Measurements from ENCODE around the gene AKNA. TPM values are rescaled to one million over a fixed set of nuclear protein-coding genes. Genes with fewer than 3 reads are reported as not detected.
A peak's percentile ranks its signal among the peaks of the same experiment; 100 is the strongest.

AKNA gene
- total RNA-seq, 2 donors from 2014 or later: 7.3 to 11.9 TPM

DNA sequence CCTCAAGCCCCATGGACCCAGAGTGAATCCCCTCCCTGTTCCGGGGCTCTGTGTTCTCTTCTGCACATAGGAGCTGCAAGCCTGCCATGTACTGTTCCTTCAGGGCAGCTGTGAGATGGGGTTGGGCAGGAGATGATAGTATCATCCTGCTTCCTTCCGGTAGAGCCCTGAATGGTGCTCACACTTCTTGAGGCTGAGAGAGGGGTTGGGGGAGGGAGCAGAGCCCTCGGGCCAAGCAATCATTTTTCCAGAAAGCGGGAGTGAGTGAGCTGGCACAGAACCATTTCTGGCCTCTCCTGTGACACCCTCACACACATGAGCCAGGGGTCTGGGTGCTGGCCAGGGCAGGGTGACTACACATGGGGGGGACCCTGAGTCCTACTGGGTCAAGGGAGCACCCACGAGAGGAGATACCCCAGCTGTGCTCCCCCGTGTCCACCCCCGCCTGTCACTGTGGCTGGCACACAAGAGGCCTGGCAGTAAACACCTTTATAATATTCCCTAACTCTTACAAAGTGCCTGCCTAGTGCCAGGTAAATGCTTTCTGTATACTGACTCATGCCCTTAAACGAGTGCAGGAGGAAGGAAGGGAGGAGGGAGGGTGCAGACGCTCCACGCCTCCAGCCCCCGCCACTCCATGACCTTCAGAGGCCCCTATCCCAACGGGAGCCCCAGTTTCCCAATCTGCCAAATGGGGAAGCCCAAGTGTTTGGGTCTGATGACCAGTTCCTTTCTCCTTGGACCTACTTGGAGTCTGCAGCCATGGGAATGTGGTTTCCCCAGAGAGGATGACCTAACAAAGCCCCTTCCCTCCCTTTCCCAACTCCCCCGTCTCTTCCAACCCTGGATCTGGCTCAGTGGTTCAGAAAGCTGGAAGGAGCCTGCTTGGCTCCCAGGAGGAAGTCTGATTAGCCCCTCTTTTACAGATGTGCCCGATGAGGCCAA lies 15.5 kb downstream of the AKNA start:
- Histone ChIP-seq H3K4me1 (no peaks in the 10 kb centered on the region), H3K27ac (peak overlapping the region in 1 of 4 donors; percentile 67), H3K36me3 (replicated peaks in 1 of 2; ENCODE audit: insufficient read depth in 1 of 2, low read depth in 2 of 2) (peaks cover 0 to 6% of the 10 kb centered on the region in 2 donors), H3K27me3 (no peaks in the 10 kb centered on the region), H3K9me3 (no peaks in the 10 kb centered on the region), H3K4me3 (no peak overlapping the region)
- DNase-seq: peak in 1 of 4 donors; percentile 52
- WGBS, 2 donors: 58 to 64% methylated on average over 9 to 14 of the region's 14 CpGs
- no peak for TF ChIP-seq POLR2A (IDR thresholded peaks at IDR 0.05)
- TF ChIP-seq, protein P1, sequence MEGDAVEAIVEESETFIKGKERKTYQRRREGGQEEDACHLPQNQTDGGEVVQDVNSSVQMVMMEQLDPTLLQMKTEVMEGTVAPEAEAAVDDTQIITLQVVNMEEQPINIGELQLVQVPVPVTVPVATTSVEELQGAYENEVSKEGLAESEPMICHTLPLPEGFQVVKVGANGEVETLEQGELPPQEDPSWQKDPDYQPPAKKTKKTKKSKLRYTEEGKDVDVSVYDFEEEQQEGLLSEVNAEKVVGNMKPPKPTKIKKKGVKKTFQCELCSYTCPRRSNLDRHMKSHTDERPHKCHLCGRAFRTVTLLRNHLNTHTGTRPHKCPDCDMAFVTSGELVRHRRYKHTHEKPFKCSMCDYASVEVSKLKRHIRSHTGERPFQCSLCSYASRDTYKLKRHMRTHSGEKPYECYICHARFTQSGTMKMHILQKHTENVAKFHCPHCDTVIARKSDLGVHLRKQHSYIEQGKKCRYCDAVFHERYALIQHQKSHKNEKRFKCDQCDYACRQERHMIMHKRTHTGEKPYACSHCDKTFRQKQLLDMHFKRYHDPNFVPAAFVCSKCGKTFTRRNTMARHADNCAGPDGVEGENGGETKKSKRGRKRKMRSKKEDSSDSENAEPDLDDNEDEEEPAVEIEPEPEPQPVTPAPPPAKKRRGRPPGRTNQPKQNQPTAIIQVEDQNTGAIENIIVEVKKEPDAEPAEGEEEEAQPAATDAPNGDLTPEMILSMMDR (IDR thresholded peaks at IDR 0.05): no peak
- peak; percentile 28 for ATAC-seq
- intact Hi-C loops (cut with DNase I): no loop called here

GRCh38 chr9:114371343-114371944 lies 16.3 kb downstream of the AKNA start:
- H3K4me1 ChIP-seq: no peaks in the 10 kb centered on the region
- no peak overlapping the region for H3K4me3 ChIP-seq
- intact Hi-C loops (cut with DNase I): no loop called here
- H3K9me3 ChIP-seq: no peaks in the 10 kb centered on the region
- no peaks in the 10 kb centered on the region for H3K27me3 ChIP-seq
- WGBS, 2 donors: 56 to 80% methylated on average over 6 to 7 of the region's 7 CpGs
- DNase-seq (no peak), ATAC-seq (no peak)
- TF ChIP-seq, protein P1 (IDR thresholded peaks at IDR 0.05): no peak
- TF ChIP-seq POLR2A (IDR thresholded peaks at IDR 0.05): no peak
- H3K27ac ChIP-seq: no peak overlapping the region
- H3K36me3 ChIP-seq (replicated peaks in 1 of 2; ENCODE audit: insufficient read depth in 1 of 2, low read depth in 2 of 2): peaks cover 0 to 4% of the 10 kb centered on the region in 2 donors

DNA sequence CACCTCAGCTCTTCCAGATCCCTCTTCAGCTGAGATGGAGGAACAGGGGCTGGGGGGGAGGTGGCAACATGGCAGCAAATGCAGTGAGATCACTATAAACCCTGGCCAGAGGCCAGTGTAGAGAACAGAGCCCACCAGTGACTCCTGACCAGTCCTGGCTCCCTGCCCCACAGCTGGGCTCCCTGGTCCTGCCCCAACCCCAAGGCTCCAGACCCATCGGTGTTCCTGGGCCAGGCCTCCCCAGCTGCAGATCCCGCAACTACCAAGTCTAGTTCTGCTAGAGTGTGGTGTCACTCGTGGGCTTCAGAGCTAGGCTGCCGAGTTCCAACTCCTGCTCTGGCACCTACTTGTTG lies 16.8 kb downstream of the AKNA start:
- Histone ChIP-seq H3K4me1 (no peaks in the 10 kb centered on the region), H3K27ac (no peak overlapping the region), H3K9me3 (no peaks in the 10 kb centered on the region), H3K27me3 (no peaks in the 10 kb centered on the region), H3K36me3 (replicated peaks in 1 of 2; ENCODE audit: insufficient read depth in 1 of 2, low read depth in 2 of 2) (peaks cover 0 to 4% of the 10 kb centered on the region in 2 donors), H3K4me3 (no peak overlapping the region)
- no peak for ATAC-seq
- TF ChIP-seq POLR2A (IDR thresholded peaks at IDR 0.05): no peak
- TF ChIP-seq, protein P1 (IDR thresholded peaks at IDR 0.05): no peak
- intact Hi-C loops (cut with DNase I): no loop called here
- WGBS, 2 donors: 67 to 74% methylated on average over 3 to 4 of the region's 4 CpGs
- DNase-seq: no peak

DNA sequence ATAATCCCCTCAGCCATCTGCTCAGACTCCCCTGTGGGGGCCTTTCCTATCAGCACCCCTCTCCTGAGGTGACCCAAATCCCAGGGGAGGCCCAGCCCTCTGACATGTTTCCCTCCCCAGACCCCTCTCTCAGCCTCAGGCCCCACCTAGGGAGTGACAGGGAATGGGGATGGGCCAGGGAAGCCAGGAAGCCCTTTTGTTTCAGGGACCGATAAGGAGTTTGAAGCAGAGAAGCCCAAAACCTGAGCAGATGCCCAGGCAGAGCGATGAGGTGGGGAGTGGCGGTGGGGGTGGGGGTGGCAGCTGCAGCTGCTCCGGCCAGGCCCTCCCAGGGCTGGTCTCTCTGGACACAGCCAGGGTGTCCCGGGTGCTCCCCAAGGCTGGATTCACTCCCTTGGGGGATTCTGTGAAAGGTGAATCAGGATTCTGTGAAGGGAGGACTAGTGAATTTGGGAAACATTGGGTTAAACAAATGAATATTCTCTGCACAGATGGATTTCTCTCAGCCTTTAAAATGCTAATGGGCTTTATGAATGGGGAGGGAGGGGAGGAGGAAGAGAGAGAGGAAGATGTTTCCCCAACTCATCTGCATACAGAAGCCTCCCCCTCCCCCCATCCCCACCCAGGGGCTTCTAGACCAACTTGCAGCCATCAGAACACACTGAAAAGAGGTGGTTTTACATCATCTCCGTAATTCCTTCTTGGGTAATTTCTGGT lies 17.4 kb downstream of the AKNA start:
- no peak for DNase-seq
- H3K27me3 ChIP-seq: no peaks in the 10 kb centered on the region
- no peak overlapping the region for H3K4me3 ChIP-seq
- WGBS, 2 donors: 71 to 81% methylated on average over 6 of the region's 6 CpGs
- ATAC-seq: no peak
- peaks cover 0 to 4% of the 10 kb centered on the region in 2 donors for H3K36me3 ChIP-seq (replicated peaks in 1 of 2; ENCODE audit: insufficient read depth in 1 of 2, low read depth in 2 of 2)
- no peaks in the 10 kb centered on the region for H3K9me3 ChIP-seq
- intact Hi-C loops (cut with DNase I): no loop called here
- TF ChIP-seq, protein P1 (IDR thresholded peaks at IDR 0.05): no peak
- TF ChIP-seq POLR2A (IDR thresholded peaks at IDR 0.05): no peak
- no peak overlapping the region for H3K27ac ChIP-seq
- no peaks in the 10 kb centered on the region for H3K4me1 ChIP-seq
